ENCODE results near the gene DSTYK. TPM values are rescaled to one million over a fixed set of nuclear protein-coding genes. Genes with fewer than 3 reads are reported as not detected.

The DSTYK gene
- polyA plus RNA-seq, 1 of the 3 experiments (the other 2 are of a cell fraction): 4.4 TPM

- no peak for TF ChIP-seq CTCF (IDR thresholded peaks at IDR 0.05)
Observed at GRCh38 chr1:205247130-205247921, 35.8 kb upstream of the DSTYK start (continued).

GRCh38 chr1:205246351-205247119, 35.0 kb upstream of the DSTYK start:
- no peaks in the 10 kb centered on the region for H3K27me3 ChIP-seq (ENCODE audit: insufficient read depth)
- no peak for TF ChIP-seq MAX (IDR thresholded peaks at IDR 0.05; ENCODE audit: low read depth)
- no peak for TF ChIP-seq FOXJ3 (CRISPR knock-in tag; IDR thresholded peaks at IDR 0.05)
- no peak for TF ChIP-seq MEF2A (IDR thresholded peaks at IDR 0.05; ENCODE audit: borderline replicate concordance, low read depth)
- no peak for TF ChIP-seq POLR2AphosphoS5 (IDR thresholded peaks at IDR 0.05; ENCODE audit: low read depth, low read length)
- TF ChIP-seq PBX3 (IDR thresholded peaks at IDR 0.05): no peak
- TF ChIP-seq USF2 (IDR thresholded peaks at IDR 0.05; ENCODE audit: borderline replicate concordance, low read depth, low read length): no peak
- TF ChIP-seq RFX5 (IDR thresholded peaks at IDR 0.05; ENCODE audit: low read length): no peak
- no peak for TF ChIP-seq IRF3 (IDR thresholded peaks at IDR 0.05; ENCODE audit: low read depth, low read length)
- TF ChIP-seq REST (IDR thresholded peaks at IDR 0.05; ENCODE audit: low read depth, low read length): no peak
- no peak for TF ChIP-seq EP300 (IDR thresholded peaks at IDR 0.05; ENCODE audit: borderline replicate concordance in 1 of 2, low read depth in 1 of 2, low read length in 1 of 2)
- no peak for TF ChIP-seq SMC3 (IDR thresholded peaks at IDR 0.05; ENCODE audit: low read depth, low read length)
- no peak for TF ChIP-seq NRF1 (IDR thresholded peaks at IDR 0.05; ENCODE audit: low read depth, low read length)
- TF ChIP-seq JUND (IDR thresholded peaks at IDR 0.05): no peak
- TF ChIP-seq CTCF (IDR thresholded peaks at IDR 0.05): no peak
- no peak overlapping the region for H3K9ac ChIP-seq
- H2AFZ ChIP-seq (ENCODE audit: low read depth): no peak overlapping the region
- H3K4me1 ChIP-seq (ENCODE audit: control insufficient read depth in 1 of 2, insufficient read depth in 2 of 2, low read depth in 1 of 2, low read length in 1 of 2): peaks cover 7 to 20% of the 10 kb centered on the region in 2 experiments; a peak in 1 of 4 replicates
- no peaks in the 10 kb centered on the region for H3K9me2 ChIP-seq
- CTCF ChIA-PET: interaction anchor here (1.3 to 6.8 kb wide), 6 partner anchors 9 to 185 kb away, joined by 3 to 75 read pairs (median 9); partner anchors contain the start of gene TMCC2
- H3K36me3 ChIP-seq (replicated peaks in 1 of 2; ENCODE audit: control insufficient read depth in 1 of 2, insufficient read depth in 2 of 2, low read length in 1 of 2): no peaks in the 10 kb centered on the region
- H3K79me2 ChIP-seq (ENCODE audit: insufficient read depth): no peaks in the 10 kb centered on the region
- no peak overlapping the region for H3K4me3 ChIP-seq (ENCODE audit: low read depth in 2 of 2, low read length in 1 of 2)
- no peaks in the 10 kb centered on the region for H4K20me1 ChIP-seq (ENCODE audit: insufficient read depth)
- 81% methylated on average over 10 of the region's 10 CpGs for WGBS (ENCODE audit: low lambda C conversion rate)
- POLR2A ChIA-PET: no interaction called here
- H3F3A ChIP-seq (replicated peaks; ENCODE audit: insufficient read depth): no peaks in the 10 kb centered on the region
- H3K4me2 ChIP-seq: no peak overlapping the region
- DNase-seq: no peak
- no peak overlapping the region for H3K27ac ChIP-seq (ENCODE audit: low read depth in 2 of 2, low read length in 1 of 2)
- H3K9me3 ChIP-seq: no peaks in the 10 kb centered on the region

Data from SK-N-SH (cell line).